Astrocyte (in vitro differentiated cells and primary cell): ENCODE results near the gene NHERF2.

ENCODE experiments used
- EZH2 ChIP-seq: IDR thresholded peaks from 2 replicates; pipeline ENCODE4 v1.6.1; 2012; ENCODE audit warnings: mild to moderate bottlenecking, low read length, inconsistent platforms; ENCODE audit not compliant: insufficient read depth
- TF ChIP-seq, protein P1 (sequence below): IDR thresholded peaks from 2 replicates; pipeline ENCODE4 v1.5.1; 2011; ENCODE audit warnings: low read depth, mild to moderate bottlenecking, inconsistent platforms, low read length, moderate library complexity; ENCODE audit not compliant: insufficient read depth

DNA sequence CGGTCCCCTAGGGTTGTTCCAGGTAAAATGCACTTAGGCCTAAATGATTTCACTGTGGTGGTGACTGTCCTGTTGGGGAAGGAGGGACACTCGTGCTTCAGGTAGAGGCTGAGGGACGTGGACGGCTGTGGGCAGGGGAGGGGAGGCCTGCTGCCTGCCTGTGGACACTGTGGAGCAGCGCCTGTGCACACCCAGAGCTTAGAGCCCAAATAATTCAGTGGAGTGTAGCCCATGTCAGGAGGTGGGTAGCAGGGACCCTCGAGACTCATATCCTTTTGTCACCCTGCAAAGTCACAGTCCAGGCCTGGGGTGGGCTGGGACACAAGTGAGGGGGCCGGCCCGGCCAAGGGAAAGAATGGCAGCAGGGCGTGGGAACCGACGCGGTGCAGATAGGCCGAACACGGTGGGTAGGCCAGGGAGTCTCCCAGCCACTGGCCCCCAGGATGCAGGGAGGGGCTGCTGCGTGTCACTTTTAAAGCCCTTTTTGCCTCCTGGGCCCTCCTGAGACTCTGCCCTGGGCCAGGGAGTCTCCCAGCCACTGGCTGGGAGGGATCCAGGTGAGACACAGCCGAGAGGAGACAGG lies 733 bp upstream of the NHERF2 start:
- TF ChIP-seq, protein P1, sequence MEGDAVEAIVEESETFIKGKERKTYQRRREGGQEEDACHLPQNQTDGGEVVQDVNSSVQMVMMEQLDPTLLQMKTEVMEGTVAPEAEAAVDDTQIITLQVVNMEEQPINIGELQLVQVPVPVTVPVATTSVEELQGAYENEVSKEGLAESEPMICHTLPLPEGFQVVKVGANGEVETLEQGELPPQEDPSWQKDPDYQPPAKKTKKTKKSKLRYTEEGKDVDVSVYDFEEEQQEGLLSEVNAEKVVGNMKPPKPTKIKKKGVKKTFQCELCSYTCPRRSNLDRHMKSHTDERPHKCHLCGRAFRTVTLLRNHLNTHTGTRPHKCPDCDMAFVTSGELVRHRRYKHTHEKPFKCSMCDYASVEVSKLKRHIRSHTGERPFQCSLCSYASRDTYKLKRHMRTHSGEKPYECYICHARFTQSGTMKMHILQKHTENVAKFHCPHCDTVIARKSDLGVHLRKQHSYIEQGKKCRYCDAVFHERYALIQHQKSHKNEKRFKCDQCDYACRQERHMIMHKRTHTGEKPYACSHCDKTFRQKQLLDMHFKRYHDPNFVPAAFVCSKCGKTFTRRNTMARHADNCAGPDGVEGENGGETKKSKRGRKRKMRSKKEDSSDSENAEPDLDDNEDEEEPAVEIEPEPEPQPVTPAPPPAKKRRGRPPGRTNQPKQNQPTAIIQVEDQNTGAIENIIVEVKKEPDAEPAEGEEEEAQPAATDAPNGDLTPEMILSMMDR, result no peak
- TF ChIP-seq EZH2, result no peak
